ENCODE results near the gene RALGAPA1. TPM values are rescaled to one million over a fixed set of nuclear protein-coding genes. Genes with fewer than 3 reads are reported as not detected.

RALGAPA1 gene
- total and polyA plus RNA-seq, 2 of the 13 experiments (the other 11 are each of a cell fraction or from before 2014, with no cell fraction given): 65.0 to 89.2 TPM

DNA sequence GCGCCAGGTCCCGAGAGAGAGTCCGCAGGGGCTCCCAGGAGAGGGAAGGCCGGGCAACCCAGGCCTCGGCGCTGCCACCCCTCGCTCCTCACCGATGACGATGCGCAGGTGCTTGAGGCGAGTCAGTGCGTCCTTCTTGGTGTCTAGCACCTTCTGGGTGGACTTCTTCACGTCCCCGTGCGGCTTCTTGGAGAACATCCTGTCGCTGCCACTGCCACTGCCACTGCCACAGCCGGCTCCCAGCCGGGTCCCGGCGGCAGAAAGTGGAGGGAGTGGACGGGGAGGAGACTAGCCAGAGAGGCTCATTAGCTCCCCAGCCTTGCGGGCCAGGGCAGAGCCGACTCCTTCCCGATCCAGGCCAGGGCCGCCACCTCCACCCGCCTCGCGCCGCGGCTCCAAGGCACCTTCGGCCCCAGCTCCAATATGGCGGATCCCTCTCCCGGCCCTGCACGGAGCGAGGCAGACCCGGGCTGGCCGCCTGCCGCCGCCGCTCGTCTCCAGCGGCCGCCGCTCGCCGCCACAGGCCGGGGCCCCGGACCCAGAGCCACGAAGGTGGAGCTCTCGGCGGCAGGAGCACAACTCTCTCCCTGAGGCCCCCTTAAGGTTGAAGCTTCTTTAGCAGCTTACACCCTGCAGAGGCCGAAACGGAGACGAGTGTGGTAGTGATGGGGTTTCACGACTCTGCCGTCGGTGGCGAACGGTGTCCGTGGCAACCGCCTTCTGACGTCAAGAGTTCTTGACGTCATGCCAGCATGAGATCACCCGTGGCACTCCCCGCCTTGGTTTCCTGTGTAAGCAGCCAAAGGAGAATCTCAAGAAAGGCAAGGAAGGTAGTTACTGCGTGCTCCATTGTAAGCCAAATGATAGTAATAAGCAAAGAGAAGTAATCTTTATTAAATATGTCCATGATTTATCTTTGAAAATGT, at the start of gene RALGAPA1 (continued):
- TF ChIP-seq, protein P1, sequence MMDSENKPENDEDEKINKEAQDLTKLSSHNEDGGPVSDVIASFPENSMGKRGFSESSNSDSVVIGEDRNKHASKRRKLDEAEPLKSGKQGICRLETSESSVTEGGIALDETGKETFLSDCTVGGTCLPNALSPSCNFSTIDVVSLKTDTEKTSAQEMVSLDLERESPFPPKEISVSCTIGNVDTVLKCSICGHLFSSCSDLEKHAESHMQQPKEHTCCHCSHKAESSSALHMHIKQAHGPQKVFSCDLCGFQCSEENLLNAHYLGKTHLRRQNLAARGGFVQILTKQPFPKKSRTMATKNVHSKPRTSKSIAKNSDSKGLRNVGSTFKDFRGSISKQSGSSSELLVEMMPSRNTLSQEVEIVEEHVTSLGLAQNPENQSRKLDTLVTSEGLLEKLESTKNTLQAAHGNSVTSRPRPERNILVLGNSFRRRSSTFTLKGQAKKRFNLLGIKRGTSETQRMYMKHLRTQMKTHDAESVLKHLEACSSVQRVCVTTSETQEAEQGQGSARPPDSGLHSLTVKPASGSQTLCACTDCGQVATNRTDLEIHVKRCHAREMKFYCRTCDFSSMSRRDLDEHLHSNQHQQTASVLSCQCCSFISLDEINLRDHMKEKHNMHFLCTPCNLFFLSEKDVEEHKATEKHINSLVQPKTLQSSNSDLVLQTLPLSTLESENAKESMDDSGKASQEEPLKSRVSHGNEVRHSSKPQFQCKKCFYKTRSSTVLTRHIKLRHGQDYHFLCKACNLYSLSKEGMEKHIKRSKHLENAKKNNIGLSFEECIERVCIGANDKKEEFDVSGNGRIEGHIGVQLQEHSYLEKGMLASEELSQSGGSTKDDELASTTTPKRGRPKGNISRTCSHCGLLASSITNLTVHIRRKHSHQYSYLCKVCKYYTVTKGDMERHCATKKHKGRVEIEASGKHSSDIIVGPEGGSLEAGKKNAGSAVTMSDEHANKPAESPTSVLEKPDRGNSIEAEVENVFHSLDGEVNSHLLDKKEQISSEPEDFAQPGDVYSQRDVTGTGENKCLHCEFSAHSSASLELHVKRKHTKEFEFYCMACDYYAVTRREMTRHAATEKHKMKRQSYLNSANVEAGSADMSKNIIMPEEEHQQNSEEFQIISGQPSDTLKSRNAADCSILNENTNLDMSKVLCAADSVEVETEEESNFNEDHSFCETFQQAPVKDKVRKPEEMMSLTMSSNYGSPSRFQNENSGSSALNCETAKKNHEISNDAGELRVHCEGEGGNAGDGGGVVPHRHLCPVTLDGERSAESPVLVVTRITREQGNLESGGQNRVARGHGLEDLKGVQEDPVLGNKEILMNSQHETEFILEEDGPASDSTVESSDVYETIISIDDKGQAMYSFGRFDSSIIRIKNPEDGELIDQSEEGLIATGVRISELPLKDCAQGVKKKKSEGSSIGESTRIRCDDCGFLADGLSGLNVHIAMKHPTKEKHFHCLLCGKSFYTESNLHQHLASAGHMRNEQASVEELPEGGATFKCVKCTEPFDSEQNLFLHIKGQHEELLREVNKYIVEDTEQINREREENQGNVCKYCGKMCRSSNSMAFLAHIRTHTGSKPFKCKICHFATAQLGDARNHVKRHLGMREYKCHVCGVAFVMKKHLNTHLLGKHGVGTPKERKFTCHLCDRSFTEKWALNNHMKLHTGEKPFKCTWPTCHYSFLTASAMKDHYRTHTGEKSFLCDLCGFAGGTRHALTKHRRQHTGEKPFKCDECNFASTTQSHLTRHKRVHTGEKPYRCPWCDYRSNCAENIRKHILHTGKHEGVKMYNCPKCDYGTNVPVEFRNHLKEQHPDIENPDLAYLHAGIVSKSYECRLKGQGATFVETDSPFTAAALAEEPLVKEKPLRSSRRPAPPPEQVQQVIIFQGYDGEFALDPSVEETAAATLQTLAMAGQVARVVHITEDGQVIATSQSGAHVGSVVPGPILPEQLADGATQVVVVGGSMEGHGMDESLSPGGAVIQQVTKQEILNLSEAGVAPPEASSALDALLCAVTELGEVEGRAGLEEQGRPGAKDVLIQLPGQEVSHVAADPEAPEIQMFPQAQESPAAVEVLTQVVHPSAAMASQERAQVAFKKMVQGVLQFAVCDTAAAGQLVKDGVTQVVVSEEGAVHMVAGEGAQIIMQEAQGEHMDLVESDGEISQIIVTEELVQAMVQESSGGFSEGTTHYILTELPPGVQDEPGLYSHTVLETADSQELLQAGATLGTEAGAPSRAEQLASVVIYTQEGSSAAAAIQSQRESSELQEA (CRISPR knock-in tag; IDR thresholded peaks at IDR 0.05; ENCODE audit: not compliant biosample characterization): peak; percentile 97
- TF ChIP-seq ASH2L (IDR thresholded peaks at IDR 0.05; ENCODE audit: insufficient read length, low read depth, low read length) (peak; percentile 97), KDM1A (CRISPR knock-in tag; IDR thresholded peaks at IDR 0.05) (peak; percentile 66), ZNF354B (CRISPR knock-in tag; IDR thresholded peaks at IDR 0.05) (0 out of 2 replicates have a peak, but pooled peaks have one; percentile 63), ZBTB21 (CRISPR knock-in tag; IDR thresholded peaks at IDR 0.05) (peak; percentile 100), U2AF2 (IDR thresholded peaks at IDR 0.05; ENCODE audit: low read depth, low read length) (0 out of 2 replicates have a peak, but pooled peaks have one; percentile 71), ZNF747 (CRISPR knock-in tag; IDR thresholded peaks at IDR 0.05; ENCODE audit: borderline replicate concordance) (peak; percentile 77; the same call in 1 of the 2 replicates), ZNF24 (IDR thresholded peaks at IDR 0.05) (peak; percentile 26; the same call in 1 of the 2 replicates)
- TF ChIP-seq, protein P2, sequence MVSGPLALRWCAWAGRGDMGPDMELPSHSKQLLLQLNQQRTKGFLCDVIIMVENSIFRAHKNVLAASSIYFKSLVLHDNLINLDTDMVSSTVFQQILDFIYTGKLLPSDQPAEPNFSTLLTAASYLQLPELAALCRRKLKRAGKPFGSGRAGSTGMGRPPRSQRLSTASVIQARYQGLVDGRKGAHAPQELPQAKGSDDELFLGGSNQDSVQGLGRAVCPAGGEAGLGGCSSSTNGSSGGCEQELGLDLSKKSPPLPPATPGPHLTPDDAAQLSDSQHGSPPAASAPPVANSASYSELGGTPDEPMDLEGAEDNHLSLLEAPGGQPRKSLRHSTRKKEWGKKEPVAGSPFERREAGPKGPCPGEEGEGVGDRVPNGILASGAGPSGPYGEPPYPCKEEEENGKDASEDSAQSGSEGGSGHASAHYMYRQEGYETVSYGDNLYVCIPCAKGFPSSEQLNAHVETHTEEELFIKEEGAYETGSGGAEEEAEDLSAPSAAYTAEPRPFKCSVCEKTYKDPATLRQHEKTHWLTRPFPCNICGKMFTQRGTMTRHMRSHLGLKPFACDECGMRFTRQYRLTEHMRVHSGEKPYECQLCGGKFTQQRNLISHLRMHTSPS (CRISPR knock-in tag; IDR thresholded peaks at IDR 0.05; ENCODE audit: low read depth): peak; percentile 45
- TF ChIP-seq, protein P3, sequence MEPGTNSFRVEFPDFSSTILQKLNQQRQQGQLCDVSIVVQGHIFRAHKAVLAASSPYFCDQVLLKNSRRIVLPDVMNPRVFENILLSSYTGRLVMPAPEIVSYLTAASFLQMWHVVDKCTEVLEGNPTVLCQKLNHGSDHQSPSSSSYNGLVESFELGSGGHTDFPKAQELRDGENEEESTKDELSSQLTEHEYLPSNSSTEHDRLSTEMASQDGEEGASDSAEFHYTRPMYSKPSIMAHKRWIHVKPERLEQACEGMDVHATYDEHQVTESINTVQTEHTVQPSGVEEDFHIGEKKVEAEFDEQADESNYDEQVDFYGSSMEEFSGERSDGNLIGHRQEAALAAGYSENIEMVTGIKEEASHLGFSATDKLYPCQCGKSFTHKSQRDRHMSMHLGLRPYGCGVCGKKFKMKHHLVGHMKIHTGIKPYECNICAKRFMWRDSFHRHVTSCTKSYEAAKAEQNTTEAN (CRISPR knock-in tag; conservative IDR thresholded peaks at IDR 0.05): peak; percentile 80
- TF ChIP-seq, protein P4, sequence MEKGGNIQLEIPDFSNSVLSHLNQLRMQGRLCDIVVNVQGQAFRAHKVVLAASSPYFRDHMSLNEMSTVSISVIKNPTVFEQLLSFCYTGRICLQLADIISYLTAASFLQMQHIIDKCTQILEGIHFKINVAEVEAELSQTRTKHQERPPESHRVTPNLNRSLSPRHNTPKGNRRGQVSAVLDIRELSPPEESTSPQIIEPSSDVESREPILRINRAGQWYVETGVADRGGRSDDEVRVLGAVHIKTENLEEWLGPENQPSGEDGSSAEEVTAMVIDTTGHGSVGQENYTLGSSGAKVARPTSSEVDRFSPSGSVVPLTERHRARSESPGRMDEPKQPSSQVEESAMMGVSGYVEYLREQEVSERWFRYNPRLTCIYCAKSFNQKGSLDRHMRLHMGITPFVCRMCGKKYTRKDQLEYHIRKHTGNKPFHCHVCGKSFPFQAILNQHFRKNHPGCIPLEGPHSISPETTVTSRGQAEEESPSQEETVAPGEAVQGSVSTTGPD (CRISPR knock-in tag; IDR thresholded peaks at IDR 0.05): peak; percentile 27; the same call in 1 of the 2 replicates
- TF ChIP-seq, protein P5, sequence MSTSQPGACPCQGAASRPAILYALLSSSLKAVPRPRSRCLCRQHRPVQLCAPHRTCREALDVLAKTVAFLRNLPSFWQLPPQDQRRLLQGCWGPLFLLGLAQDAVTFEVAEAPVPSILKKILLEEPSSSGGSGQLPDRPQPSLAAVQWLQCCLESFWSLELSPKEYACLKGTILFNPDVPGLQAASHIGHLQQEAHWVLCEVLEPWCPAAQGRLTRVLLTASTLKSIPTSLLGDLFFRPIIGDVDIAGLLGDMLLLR (CRISPR knock-in tag; IDR thresholded peaks at IDR 0.05): peak; percentile 40
